ENCODE results near the gene FOXK2.

Gene FOXK2

DNA sequence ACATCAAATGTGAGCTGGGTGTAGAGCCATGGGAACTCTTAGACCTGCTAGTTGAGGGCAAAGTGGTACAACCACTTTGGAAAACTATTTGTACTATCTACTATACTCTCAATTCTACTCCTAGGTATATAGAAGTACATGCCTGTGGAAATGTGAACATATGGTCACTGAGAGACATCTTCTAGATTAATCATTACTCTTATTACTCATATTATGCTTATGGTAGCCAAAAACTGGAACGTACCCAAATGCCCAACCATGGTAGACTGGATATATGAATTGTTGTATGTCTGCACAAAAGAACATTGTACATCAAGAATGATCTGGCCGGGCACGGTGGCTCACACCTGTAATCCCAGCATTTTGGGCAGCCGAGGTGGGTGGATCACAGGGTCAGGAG lies 126.0 kb downstream of the FOXK2 start:
- Histone ChIP-seq H3K9me3 (ENCODE audit: insufficient read depth, low read depth, low read length) (no peaks in the 10 kb centered on the region), H3K4me1 (ENCODE audit: insufficient read depth, low read length) (peaks cover 4% of the 10 kb centered on the region; the same call in 1 of the 2 replicates), H3K4me3 (ENCODE audit: low read length) (no peak overlapping the region), H3K27ac (ENCODE audit: low read length) (no peak overlapping the region), H3K9ac (ENCODE audit: low read depth, low read length) (no peak overlapping the region), H3K27me3 (ENCODE audit: insufficient read depth, low read length) (peaks cover 9% of the 10 kb centered on the region; the same call in 1 of the 2 replicates), H3K36me3 (ENCODE audit: insufficient read depth, low read depth, low read length) (peaks cover 42% of the 10 kb centered on the region)

DNA sequence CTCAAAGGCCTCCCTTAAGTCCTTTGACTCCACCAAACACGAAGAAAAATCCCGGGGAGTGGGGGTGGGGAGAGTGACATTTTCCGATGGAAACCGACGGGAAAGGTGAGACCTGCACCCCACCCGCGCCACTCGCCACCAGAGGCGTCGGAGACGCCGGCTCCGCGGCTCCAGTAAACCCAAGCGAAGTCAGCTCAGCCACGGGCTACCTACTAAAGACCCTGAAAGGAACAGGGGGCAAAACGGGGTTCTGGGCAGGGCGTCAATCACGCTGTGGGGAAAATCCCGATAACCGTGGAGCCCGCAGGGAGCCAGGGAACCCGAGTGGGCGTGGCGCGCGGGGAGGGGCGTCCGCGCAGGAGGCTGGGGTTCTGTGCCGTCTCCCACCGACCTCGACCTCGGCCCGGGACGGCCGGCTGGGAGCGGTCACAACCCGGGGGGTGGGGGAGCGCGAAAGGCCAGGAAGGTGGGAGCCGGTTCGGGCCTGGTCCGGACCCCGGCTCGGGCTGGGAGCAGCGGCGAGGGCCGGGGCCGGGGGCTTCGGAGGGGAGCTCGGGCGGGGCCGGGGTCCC lies 128.1 kb downstream of the FOXK2 start:
- Histone ChIP-seq H3K27ac (ENCODE audit: low read length) (no peak overlapping the region), H3K27me3 (ENCODE audit: insufficient read depth, low read length) (peaks cover 9% of the 10 kb centered on the region; the same call in 1 of the 2 replicates), H3K36me3 (ENCODE audit: insufficient read depth, low read depth, low read length) (peaks cover 21% of the 10 kb centered on the region), H3K4me1 (ENCODE audit: insufficient read depth, low read length) (peaks cover 4% of the 10 kb centered on the region; the same call in 1 of the 2 replicates), H3K4me3 (ENCODE audit: low read length) (peak overlapping the region; percentile 87), H3K9ac (ENCODE audit: low read depth, low read length) (peak overlapping the region; percentile 85; the same call in 1 of the 2 replicates), H3K9me3 (ENCODE audit: insufficient read depth, low read depth, low read length) (no peaks in the 10 kb centered on the region)

DNA sequence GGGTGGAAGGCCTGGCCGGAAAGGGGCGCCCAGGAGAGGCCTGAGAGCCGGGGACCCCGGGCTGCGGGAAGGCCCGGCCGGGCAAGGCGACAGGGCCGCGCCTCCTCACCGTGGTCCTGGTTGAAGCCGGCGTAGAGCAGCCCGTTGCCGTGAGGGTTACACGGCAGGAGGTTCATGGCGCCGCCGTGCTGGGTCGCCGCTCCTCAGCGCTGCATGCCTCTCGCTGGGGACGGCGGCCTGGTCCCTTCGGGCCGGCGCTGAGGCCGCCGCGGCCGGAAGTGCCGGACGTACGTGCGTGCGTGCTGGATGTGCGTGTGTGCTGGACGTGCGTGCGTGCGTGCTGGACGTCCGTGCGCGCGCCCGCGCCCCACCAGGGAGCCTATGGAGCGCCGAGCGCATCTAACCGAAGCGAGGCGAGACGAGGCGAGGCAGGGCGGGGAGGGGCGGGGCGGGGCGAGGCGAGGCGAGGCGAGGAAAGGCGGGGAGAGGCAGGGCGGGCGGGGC lies 128.7 kb downstream of the FOXK2 start, which contains the start of gene WDR45B:
TSS of gene WDR45B (minus strand) at position 280 of the 504 bp plus-strand sequence. CDS start at position 176, 104 bp downstream.
- peak within 1 kb of the TSS; percentile 87 for H3K4me3 ChIP-seq (ENCODE audit: low read length)
- peak within 1 kb of the TSS; percentile 85 for H3K9ac ChIP-seq (ENCODE audit: low read depth, low read length)
- H3K27ac ChIP-seq (ENCODE audit: low read length) = no peak within 1 kb of the TSS
- peaks cover 9% of the 10 kb centered on the region; the same call in 1 of the 2 replicates for H3K27me3 ChIP-seq (ENCODE audit: insufficient read depth, low read length)
- H3K4me1 ChIP-seq (ENCODE audit: insufficient read depth, low read length) = peaks cover 4% of the 10 kb centered on the region; the same call in 1 of the 2 replicates
- H3K36me3 ChIP-seq (ENCODE audit: insufficient read depth, low read depth, low read length) = peaks cover 16% of the 10 kb centered on the region
- no peaks in the 10 kb centered on the region for H3K9me3 ChIP-seq (ENCODE audit: insufficient read depth, low read depth, low read length)

DNA sequence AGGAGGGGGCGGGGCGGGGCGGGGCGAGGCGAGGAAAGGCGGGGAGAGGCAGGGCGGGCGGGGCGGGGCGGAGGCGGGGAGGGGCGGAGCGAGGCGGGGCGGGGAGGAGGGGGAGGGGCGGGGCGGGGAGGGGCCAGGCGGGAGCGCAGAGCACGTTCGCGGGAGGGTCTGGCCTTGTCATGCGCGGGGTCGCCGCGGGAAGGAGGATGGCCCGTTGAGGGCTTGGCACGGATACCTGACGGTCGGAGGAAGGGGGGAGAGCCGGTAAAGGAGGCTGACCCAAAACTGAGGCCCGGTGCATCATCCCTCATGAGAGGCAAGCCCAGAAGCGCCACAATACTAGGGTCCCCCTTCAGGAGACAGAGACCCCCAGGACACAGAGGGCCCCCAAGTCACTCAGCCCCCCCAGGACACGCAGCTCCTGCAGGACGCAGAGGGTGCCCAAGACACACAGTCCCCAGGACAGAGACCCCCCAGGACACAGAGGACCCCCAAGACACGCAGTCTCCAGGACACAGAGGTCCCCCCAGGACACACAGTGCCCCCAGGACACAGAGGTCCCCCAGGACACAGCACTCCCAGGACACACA lies 129.3 kb downstream of the FOXK2 start:
- Histone ChIP-seq H3K9ac (ENCODE audit: low read depth, low read length) (no peak overlapping the region; the same call in 1 of the 2 replicates), H3K4me1 (ENCODE audit: insufficient read depth, low read length) (peaks cover 4% of the 10 kb centered on the region; the same call in 1 of the 2 replicates), H3K9me3 (ENCODE audit: insufficient read depth, low read depth, low read length) (no peaks in the 10 kb centered on the region), H3K36me3 (ENCODE audit: insufficient read depth, low read depth, low read length) (peaks cover 9% of the 10 kb centered on the region; the same call in 1 of the 2 replicates), H3K4me3 (ENCODE audit: low read length) (peak overlapping the region; percentile 62), H3K27me3 (ENCODE audit: insufficient read depth, low read length) (peaks cover 9% of the 10 kb centered on the region; the same call in 1 of the 2 replicates), H3K27ac (ENCODE audit: low read length) (no peak overlapping the region)

DNA sequence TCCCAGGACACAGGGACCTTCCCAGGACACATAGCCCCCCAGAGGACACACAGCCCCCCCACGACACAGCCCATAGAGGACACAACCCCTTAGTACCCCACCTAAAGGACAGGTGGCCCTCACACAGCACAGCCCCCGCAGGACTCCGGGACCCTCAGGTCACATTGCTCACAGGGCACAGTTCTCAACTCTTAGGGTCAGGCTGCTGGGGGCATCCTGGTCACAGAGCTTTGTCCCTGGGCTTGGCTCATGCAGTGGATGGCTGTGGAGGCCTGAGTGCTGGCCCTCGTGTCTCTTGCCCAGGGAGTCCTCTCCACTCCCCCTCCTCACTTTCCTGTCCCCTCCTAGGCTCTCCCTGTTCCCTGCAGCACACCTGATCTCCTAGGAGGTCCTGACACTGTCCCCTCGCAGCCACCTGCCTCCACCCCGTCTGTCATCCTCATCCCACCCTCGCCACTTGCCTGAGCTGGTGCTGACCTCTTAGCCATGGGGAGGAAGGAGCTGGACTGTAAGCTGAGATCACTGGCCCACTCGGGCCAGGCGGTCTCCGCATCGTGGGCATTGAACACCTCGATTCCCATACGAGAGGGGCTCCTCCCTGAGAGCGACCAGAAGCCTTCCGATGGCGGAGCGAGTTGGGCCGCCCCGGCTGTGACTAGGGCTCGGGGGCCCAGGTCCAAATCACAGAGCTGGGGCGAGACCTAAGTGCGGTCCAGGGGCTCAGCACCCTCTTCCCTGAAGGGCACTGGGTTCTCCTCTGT lies 130.1 kb downstream of the FOXK2 start:
- Histone ChIP-seq H3K4me3 (ENCODE audit: low read length) (no peak overlapping the region), H3K9ac (ENCODE audit: low read depth, low read length) (no peak overlapping the region), H3K4me1 (ENCODE audit: insufficient read depth, low read length) (peaks cover 4% of the 10 kb centered on the region; the same call in 1 of the 2 replicates), H3K27me3 (ENCODE audit: insufficient read depth, low read length) (peaks cover 9% of the 10 kb centered on the region; the same call in 1 of the 2 replicates), H3K36me3 (ENCODE audit: insufficient read depth, low read depth, low read length) (peaks cover under 1% of the 10 kb centered on the region; the same call in 1 of the 2 replicates), H3K9me3 (ENCODE audit: insufficient read depth, low read depth, low read length) (no peaks in the 10 kb centered on the region), H3K27ac (ENCODE audit: low read length) (no peak overlapping the region)

DNA sequence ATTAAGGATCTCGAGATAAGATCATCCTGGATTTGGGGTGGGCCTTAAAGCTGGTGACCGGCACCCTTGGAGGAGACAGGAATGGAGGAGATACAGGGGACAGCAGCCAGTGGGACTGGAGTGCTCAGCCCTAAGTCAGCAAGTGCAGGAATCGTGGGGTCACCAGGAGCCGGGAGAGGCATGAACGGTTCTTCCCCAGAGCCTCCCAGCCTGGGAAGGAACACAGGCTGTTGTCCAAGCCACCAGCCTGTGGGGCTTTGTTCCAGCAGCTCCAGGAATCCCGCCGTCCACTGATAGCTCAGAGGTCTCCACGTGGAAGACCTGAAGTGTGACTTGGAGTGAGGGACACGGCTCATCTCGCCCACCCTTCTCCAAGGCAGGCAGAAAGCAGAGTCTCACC lies 131.2 kb downstream of the FOXK2 start:
- peaks cover 4% of the 10 kb centered on the region; the same call in 1 of the 2 replicates for H3K4me1 ChIP-seq (ENCODE audit: insufficient read depth, low read length)
- no peak overlapping the region for H3K4me3 ChIP-seq (ENCODE audit: low read length)
- no peaks in the 10 kb centered on the region for H3K36me3 ChIP-seq (ENCODE audit: insufficient read depth, low read depth, low read length)
- no peak overlapping the region for H3K9ac ChIP-seq (ENCODE audit: low read depth, low read length)
- no peaks in the 10 kb centered on the region for H3K9me3 ChIP-seq (ENCODE audit: insufficient read depth, low read depth, low read length)
- H3K27me3 ChIP-seq (ENCODE audit: insufficient read depth, low read length) = peaks cover 9% of the 10 kb centered on the region; the same call in 1 of the 2 replicates
- H3K27ac ChIP-seq (ENCODE audit: low read length) = no peak overlapping the region

DNA sequence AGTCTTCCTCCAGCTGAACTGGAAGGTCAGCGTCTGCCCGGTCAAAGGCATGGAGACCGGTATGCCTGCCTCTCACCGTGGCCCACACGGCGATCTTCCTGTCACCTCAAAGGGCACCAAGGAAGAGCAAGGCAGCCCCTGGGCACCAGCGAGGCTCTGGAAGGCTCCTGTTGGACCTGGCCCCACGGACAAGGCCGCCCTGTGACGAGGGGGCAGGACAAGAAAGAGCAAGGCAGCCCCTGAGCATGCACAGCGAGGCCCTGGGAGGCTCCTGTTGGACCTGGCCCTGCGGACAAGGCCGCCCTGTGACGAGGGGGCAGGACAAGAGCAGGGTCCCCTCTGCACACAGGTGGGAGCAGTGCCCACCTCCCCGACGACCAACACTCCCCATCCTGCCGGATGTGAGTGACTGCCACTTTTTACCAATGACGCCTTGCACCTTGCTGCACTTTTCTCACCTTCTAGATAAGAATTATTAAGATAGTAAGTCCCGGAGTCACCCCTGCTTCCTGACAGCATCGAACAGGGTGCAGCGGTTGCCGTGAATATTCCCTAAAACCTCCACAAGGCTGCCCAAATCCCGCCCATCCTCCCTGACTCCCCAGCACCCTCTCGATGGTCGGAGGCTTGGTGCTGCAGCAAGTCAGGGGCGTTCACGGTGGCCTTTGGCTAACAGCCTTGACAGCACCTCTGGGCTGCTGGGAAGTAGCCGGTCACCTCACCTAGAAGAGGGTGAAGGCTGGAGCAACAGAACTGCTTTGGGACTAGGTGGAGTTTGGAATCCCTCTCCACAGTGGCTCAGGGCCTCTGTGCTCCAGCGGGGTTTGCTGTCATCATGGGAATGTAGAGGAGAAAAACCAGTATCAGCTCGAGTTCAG lies 134.4 kb downstream of the FOXK2 start:
- Histone ChIP-seq H3K4me3 (ENCODE audit: low read length) (no peak overlapping the region), H3K9me3 (ENCODE audit: insufficient read depth, low read depth, low read length) (no peaks in the 10 kb centered on the region), H3K36me3 (ENCODE audit: insufficient read depth, low read depth, low read length) (no peaks in the 10 kb centered on the region), H3K4me1 (ENCODE audit: insufficient read depth, low read length) (no peaks in the 10 kb centered on the region), H3K9ac (ENCODE audit: low read depth, low read length) (no peak overlapping the region), H3K27me3 (ENCODE audit: insufficient read depth, low read length) (peaks cover 9% of the 10 kb centered on the region; the same call in 1 of the 2 replicates), H3K27ac (ENCODE audit: low read length) (no peak overlapping the region)

All from iPS-20b (cell line).